SK-N-MC (cell line): ENCODE data around the gene STAT4.

Source experiments
- EZH2 ChIP-seq: fragments of 200-600 bp; sonication (generic); IDR thresholded peaks from one replicate; pipeline ENCODE4 v1.6.1; 2017; ENCODE audit warnings: antibody characterized with exemption
- FOXP2 ChIP-seq: optimal IDR thresholded peaks from 2 replicates; pipeline ENCODE3; 2011; ENCODE audit warnings: mild to moderate bottlenecking, moderate library complexity; ENCODE audit not compliant: insufficient read depth; ENCODE audit errors: extremely low read length, control extremely low read depth
- POLR2AphosphoS5 ChIP-seq: IDR thresholded peaks from 2 replicates; pipeline ENCODE4 v1.6.1; 2012; ENCODE audit warnings: mild to moderate bottlenecking, low read depth, low read length, borderline replicate concordance

DNA sequence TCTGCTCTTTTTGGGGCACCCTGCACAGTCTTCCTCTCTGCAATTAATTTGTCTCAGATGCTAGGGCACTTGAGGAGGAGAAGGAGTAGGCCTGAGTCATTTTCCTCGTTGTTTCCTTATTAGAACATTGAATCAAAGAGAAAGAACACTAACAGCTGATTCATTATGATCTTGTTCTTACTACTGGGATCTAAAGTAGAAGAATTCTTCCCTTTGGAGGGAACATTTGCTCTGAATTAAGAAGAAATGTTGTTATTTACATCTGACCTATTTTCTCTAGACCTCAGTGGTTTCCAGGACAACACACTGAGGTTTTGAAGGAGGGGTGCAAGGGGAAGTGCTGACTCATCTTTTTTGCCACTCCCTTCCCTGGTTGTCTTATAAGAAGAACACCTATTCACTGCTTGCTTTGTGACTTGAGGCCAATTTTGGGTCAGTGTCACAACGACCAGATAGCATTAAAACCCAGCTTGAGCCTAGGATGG lies 112.5 kb downstream of the STAT4 start:
- no peak for TF ChIP-seq EZH2
- TF ChIP-seq POLR2AphosphoS5, result no peak
- TF ChIP-seq FOXP2, result no peak
